Measurements from ENCODE around the gene SLC19A2. TPM values are rescaled to one million over a fixed set of nuclear protein-coding genes. Genes with fewer than 3 reads are reported as not detected.

The SLC19A2 gene
- total RNA-seq, 1 experiment from 2014 or later: 4.9 TPM

DNA sequence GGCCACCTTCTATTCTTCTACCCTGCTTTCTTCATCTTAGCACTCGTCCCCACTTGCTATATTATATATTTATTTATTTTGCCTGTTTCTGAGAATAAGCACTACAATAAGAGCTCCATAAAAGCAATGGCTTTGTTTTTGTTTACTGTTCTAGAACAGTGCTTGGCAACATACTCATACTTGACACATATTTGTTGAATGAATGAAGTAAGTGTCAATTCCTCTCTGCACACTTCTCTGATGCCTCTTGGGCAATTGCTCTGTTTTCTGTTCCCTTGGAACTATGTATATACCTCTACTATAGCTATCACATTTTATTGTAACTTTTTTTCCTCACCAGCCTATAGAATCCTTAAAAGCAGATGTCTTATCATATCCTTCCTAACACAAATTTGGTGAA lies 7.5 kb upstream of the SLC19A2 start:
- intact Hi-C loops (cut with micrococcal nuclease; ENCODE audit: unreplicated experiment): no loop called here
- no peak for DNase-seq
- Histone ChIP-seq H3K4me1 (replicated peaks; ENCODE audit: insufficient read depth) (peaks cover 32% of the 10 kb centered on the region), H3K4me3 (no peak overlapping the region), H3K27ac (no peak overlapping the region), H3K9me3 (ENCODE audit: insufficient read depth, low read depth) (0 out of 2 replicates have a peak, but pooled peaks cover 5% of the 10 kb centered on the region), H3K9me2 (ENCODE audit: insufficient read depth) (peaks cover 5% of the 10 kb centered on the region; the same call in 1 of the 2 replicates), H3F3A (ENCODE audit: insufficient read depth, low read depth) (peaks cover 12% of the 10 kb centered on the region), H3K79me2 (ENCODE audit: low read depth) (no peaks in the 10 kb centered on the region), H3K36me3 (ENCODE audit: low read depth) (no peaks in the 10 kb centered on the region), H3K27me3 (ENCODE audit: insufficient read depth, low read depth) (no peaks in the 10 kb centered on the region), H3K4me2 (no peak overlapping the region), H2AFZ (no peak overlapping the region), H4K20me1 (ENCODE audit: insufficient read depth) (no peaks in the 10 kb centered on the region)
- TF ChIP-seq CTCF (conservative IDR thresholded peaks at IDR 0.05): no peak
- no peak for TF ChIP-seq EZH2 (IDR thresholded peaks at IDR 0.05; ENCODE audit: low read depth)
- BruUV-seq (replicated peaks): no TSS peak
- CTCF ChIA-PET: no interaction called here
- POLR2A ChIA-PET (ENCODE audit: unreplicated experiment): interaction anchor here (0.7 kb wide), 1 partner anchor 380 kb away, joined by 4 read pairs; no protein-coding TSS in a partner anchor

GRCh38 chr1:169491845-169492281 lies 6.1 kb upstream of the SLC19A2 start:
- CTCF ChIA-PET: no interaction called here
- intact Hi-C loops (cut with micrococcal nuclease; ENCODE audit: unreplicated experiment): no loop called here

DNA sequence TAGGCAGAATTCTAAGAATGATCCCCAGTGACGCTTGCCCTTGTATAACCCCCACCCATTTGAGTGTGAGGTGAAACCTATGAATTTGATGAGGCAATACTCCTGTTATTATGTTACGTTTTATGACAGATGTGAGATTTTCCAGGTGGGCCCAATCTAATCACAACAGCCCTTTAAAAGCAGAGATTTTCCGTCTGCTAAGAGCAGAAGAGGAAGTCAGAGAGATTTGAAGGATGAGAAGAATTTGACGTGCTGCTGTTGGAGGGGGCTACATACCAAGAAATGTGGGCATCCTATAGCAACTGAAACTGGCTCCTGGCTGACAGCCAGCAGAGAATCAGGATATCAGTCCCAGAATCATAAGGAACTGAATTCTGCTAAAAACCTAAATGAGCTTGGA lies 2.4 kb upstream of the SLC19A2 start:
- Histone ChIP-seq H4K20me1 (ENCODE audit: insufficient read depth) (no peaks in the 10 kb centered on the region), H3K4me1 (replicated peaks; ENCODE audit: insufficient read depth) (peaks cover 30% of the 10 kb centered on the region), H3K27me3 (ENCODE audit: insufficient read depth, low read depth) (no peaks in the 10 kb centered on the region), H3K27ac (no peak overlapping the region), H3F3A (ENCODE audit: insufficient read depth, low read depth) (peaks cover 12% of the 10 kb centered on the region), H2AFZ (no peak overlapping the region), H3K79me2 (ENCODE audit: low read depth) (peaks cover 21% of the 10 kb centered on the region), H3K4me3 (no peak overlapping the region), H3K4me2 (no peak overlapping the region), H3K36me3 (ENCODE audit: low read depth) (no peaks in the 10 kb centered on the region), H3K9me3 (ENCODE audit: insufficient read depth, low read depth) (no peaks in the 10 kb centered on the region), H3K9me2 (ENCODE audit: insufficient read depth) (peaks cover 5% of the 10 kb centered on the region; the same call in 1 of the 2 replicates)
- intact Hi-C loops (cut with micrococcal nuclease; ENCODE audit: unreplicated experiment): loop anchor here (5.0 to 10.0 kb wide), 2 partner anchors 121 to 307 kb away; partner anchors contain the start of genes BLZF1, METTL18 and NME7
- no TSS peak for BruUV-seq (replicated peaks)
- no peak for TF ChIP-seq EZH2 (IDR thresholded peaks at IDR 0.05; ENCODE audit: low read depth)
- TF ChIP-seq CTCF (conservative IDR thresholded peaks at IDR 0.05): no peak
- DNase-seq: no peak
- ChIA-PET POLR2A (ENCODE audit: unreplicated experiment) (no interaction called here), CTCF (no interaction called here)

More at GRCh38 chr1:169491845-169492281, 6.1 kb upstream of the SLC19A2 start:
- Histone ChIP-seq H3K27me3 (ENCODE audit: insufficient read depth, low read depth) (no peaks in the 10 kb centered on the region), H2AFZ (no peak overlapping the region), H3K4me2 (no peak overlapping the region), H3K4me3 (no peak overlapping the region), H4K20me1 (ENCODE audit: insufficient read depth) (no peaks in the 10 kb centered on the region), H3K79me2 (ENCODE audit: low read depth) (no peaks in the 10 kb centered on the region), H3K9me2 (ENCODE audit: insufficient read depth) (peaks cover 5% of the 10 kb centered on the region; the same call in 1 of the 2 replicates), H3K9me3 (ENCODE audit: insufficient read depth, low read depth) (0 out of 2 replicates have a peak, but pooled peaks cover 5% of the 10 kb centered on the region), H3K4me1 (replicated peaks; ENCODE audit: insufficient read depth) (peaks cover 28% of the 10 kb centered on the region), H3K27ac (no peak overlapping the region), H3K36me3 (ENCODE audit: low read depth) (no peaks in the 10 kb centered on the region), H3F3A (ENCODE audit: insufficient read depth, low read depth) (peaks cover 6% of the 10 kb centered on the region)
- TF ChIP-seq CTCF (conservative IDR thresholded peaks at IDR 0.05) (no peak), EZH2 (IDR thresholded peaks at IDR 0.05; ENCODE audit: low read depth) (no peak)
- no TSS peak for BruUV-seq (replicated peaks)
- POLR2A ChIA-PET (ENCODE audit: unreplicated experiment): no interaction called here
- DNase-seq: no peak

Measured in PC-9 (cell line).